ENCODE measurements around the gene GABRG1. TPM values are rescaled to one million over a fixed set of nuclear protein-coding genes. Genes with fewer than 3 reads are reported as not detected.

GABRG1 gene
- not detected for total RNA-seq

GRCh38 chr4:46123913-46124755, at the start of gene GABRG1:
GABRG1 (minus strand) TSS chr4:46124054; CDS start chr4:46123913, 141 bp downstream.
- no peaks in the 10 kb centered on the region for H3K27me3 ChIP-seq
- H3K36me3 ChIP-seq: no peaks in the 10 kb centered on the region
- no peaks in the 10 kb centered on the region for H3K9me3 ChIP-seq
- no peak for DNase-seq
- H3K4me3 ChIP-seq: no peak within 1 kb of the TSS
- no peaks in the 10 kb centered on the region for H3K4me1 ChIP-seq
- TF ChIP-seq POLR2A (IDR thresholded peaks at IDR 0.05): no peak
- TF ChIP-seq, protein P1, sequence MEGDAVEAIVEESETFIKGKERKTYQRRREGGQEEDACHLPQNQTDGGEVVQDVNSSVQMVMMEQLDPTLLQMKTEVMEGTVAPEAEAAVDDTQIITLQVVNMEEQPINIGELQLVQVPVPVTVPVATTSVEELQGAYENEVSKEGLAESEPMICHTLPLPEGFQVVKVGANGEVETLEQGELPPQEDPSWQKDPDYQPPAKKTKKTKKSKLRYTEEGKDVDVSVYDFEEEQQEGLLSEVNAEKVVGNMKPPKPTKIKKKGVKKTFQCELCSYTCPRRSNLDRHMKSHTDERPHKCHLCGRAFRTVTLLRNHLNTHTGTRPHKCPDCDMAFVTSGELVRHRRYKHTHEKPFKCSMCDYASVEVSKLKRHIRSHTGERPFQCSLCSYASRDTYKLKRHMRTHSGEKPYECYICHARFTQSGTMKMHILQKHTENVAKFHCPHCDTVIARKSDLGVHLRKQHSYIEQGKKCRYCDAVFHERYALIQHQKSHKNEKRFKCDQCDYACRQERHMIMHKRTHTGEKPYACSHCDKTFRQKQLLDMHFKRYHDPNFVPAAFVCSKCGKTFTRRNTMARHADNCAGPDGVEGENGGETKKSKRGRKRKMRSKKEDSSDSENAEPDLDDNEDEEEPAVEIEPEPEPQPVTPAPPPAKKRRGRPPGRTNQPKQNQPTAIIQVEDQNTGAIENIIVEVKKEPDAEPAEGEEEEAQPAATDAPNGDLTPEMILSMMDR (IDR thresholded peaks at IDR 0.05): no peak
- no peak within 1 kb of the TSS for H3K27ac ChIP-seq

DNA sequence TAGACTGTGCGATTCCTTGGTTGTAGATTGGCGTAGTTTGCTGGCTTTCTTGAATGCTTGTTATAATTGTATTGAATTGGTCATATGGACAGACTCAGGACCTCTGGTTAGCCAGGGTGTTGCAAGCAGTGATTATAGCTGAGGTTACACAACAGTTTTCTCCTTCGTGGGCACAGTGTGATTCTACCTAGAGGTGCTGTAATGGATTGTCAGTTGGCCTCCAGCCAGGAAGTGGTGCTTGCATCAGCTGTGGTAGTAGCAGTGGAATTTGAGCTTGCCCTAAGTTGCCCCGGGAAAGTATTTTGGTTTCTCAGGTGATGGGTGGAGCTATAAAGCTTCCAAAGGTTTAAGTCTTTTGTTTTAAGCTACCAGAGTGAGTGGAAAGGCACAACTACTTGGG, 23.1 kb upstream of the GABRG1 start:
- no peaks in the 10 kb centered on the region for H3K4me1 ChIP-seq
- no peak for TF ChIP-seq POLR2A (IDR thresholded peaks at IDR 0.05)
- TF ChIP-seq, protein P1 (IDR thresholded peaks at IDR 0.05): no peak
- H3K9me3 ChIP-seq: peaks cover 0 to 4% (median 0%) of the 10 kb centered on the region in 4 donors
- H3K27me3 ChIP-seq: no peaks in the 10 kb centered on the region
- DNase-seq: no peak
- no peak overlapping the region for H3K27ac ChIP-seq
- H3K4me3 ChIP-seq: no peak overlapping the region
- no peaks in the 10 kb centered on the region for H3K36me3 ChIP-seq

DNA sequence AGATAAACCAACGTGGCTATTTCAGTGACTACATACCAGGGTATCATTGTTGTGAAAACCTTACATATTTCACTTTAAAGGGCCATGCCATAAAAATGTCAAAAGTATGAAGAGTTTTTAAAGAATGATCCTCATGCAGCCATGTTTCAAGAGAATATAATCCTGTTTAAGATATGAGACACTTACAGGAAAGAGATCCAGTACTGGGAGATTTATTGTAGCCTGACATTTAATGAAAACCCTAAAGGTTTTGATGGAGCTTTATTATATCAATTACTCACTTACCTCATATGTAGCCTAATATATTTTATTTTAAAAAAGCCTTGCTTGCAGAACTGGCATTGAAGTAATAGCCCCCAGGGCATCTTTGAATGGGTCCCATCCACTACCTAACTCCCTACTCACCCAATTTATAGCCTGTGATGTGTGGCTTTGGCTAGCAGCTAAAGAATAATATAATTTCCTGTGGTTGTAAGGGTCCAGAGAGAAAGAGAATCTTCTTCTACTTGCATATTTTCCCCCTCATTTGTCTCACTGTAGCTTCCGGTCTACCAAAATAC, 7.7 kb upstream of the GABRG1 start:
- Histone ChIP-seq H3K36me3 (no peaks in the 10 kb centered on the region), H3K4me3 (no peak overlapping the region), H3K27ac (no peak overlapping the region), H3K4me1 (no peaks in the 10 kb centered on the region), H3K27me3 (no peaks in the 10 kb centered on the region), H3K9me3 (no peaks in the 10 kb centered on the region)
- TF ChIP-seq POLR2A (IDR thresholded peaks at IDR 0.05): no peak
- TF ChIP-seq, protein P1 (IDR thresholded peaks at IDR 0.05): no peak
- DNase-seq: no peak

DNA sequence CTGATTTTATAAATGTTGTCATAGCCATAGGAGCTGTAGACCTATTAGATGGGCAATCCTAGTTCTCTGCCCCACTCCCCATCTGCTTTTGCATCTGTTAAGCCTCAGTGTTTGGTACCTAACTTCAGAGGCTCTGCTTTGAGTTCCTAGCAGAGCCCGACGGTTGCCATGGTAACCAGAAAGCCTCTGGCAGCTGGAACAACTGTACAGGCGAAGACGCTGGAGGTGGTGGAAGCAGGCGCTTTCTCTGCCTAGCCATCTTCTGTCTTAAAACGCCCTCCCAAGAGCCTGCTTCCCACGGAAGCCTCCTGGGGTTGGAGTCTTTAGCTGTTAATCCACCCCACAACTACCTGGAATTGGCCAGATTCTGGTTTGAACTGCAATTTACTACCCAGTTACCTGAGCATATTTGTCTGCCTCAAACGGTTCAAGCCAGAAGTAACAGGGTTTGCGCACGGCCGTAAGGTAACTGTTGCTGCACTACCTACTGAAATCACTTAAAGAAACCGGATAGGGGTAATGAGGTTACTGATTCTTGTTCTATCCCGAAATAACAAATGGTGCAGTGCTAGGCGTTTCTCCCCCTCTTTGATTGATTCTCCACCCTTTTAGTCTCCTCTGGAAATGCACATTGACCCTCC, 1.0 kb upstream of the GABRG1 start:
- no peak overlapping the region for H3K4me3 ChIP-seq
- H3K27me3 ChIP-seq: no peaks in the 10 kb centered on the region
- no peak for DNase-seq
- H3K36me3 ChIP-seq: no peaks in the 10 kb centered on the region
- H3K27ac ChIP-seq: no peak overlapping the region
- H3K4me1 ChIP-seq: no peaks in the 10 kb centered on the region
- TF ChIP-seq, protein P1 (IDR thresholded peaks at IDR 0.05): no peak
- TF ChIP-seq POLR2A (IDR thresholded peaks at IDR 0.05): no peak
- H3K9me3 ChIP-seq: no peaks in the 10 kb centered on the region

- Histone ChIP-seq H3K4me3 (no peak overlapping the region), H3K27me3 (no peaks in the 10 kb centered on the region), H3K4me1 (no peaks in the 10 kb centered on the region), H3K27ac (no peak overlapping the region), H3K36me3 (no peaks in the 10 kb centered on the region), H3K9me3 (no peaks in the 10 kb centered on the region)
- TF ChIP-seq POLR2A (IDR thresholded peaks at IDR 0.05): no peak
- no peak for DNase-seq
Observed at GRCh38 chr4:46081674-46082073, 42.2 kb downstream of the GABRG1 start.

- H3K4me3 ChIP-seq: no peak overlapping the region
- no peaks in the 10 kb centered on the region for H3K36me3 ChIP-seq
- no peaks in the 10 kb centered on the region for H3K9me3 ChIP-seq
- TF ChIP-seq, protein P1 (IDR thresholded peaks at IDR 0.05): no peak
- no peaks in the 10 kb centered on the region for H3K4me1 ChIP-seq
- no peak overlapping the region for H3K27ac ChIP-seq
- no peak for DNase-seq
- H3K27me3 ChIP-seq: no peaks in the 10 kb centered on the region
Observed at GRCh38 chr4:46081248-46081647, 42.6 kb downstream of the GABRG1 start.

Data from Peyer's patch (tissue), 4 donors.